GM12891 (cell line): ENCODE data around the gene TBC1D1.
A peak's percentile ranks its signal among the peaks of the same experiment; 100 is the strongest.

Source experiments
- POLR2A ChIP-seq: IDR thresholded peaks from 2 replicates; pipeline ENCODE4 v1.6.1; 2011; ENCODE audit warnings: low read depth, low read length, control low read depth
- POLR2AphosphoS5 ChIP-seq: IDR thresholded peaks from 2 replicates; pipeline ENCODE4 v1.6.1; 2011; ENCODE audit warnings: low read depth, low read length, control low read depth
- SPI1 ChIP-seq: IDR thresholded peaks from 2 replicates; pipeline ENCODE4 v1.6.1; 2011; ENCODE audit warnings: low read depth, low read length, control low read depth

GRCh38 chr4:37976991-37977470 lies 86.1 kb downstream of the TBC1D1 start:
- TF ChIP-seq POLR2A (no peak), POLR2AphosphoS5 (no peak), SPI1 (peak; percentile 47; the same call in 1 of the 2 replicates)
